ENCODE data around the gene C4BPB. TPM values are rescaled to one million over a fixed set of nuclear protein-coding genes. Genes with fewer than 3 reads are reported as not detected.

Gene C4BPB
- total and polyA plus RNA-seq, 2 donors (not counting 3 experiments of a cell fraction or from before 2014, with no cell fraction given) = not detected

DNA sequence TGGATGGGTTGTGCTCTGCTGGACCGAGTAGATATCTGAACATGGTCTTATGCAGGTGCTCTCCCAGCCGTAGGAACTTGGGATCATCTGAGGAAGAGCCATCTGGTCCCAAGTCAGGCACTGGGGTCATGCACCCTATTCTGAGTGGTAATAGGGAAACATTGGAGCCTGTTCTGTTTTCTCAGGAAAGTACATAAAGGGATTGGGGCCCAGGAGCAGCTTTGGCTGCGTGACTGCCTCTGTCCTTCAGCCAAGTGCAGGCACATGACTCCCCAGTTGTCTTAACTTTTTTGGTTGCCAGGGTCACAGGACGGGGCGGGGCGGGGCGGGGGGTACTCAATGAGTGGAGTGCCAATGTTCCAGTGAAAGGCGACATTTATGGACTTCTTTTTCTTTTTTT lies 24.1 kb upstream of the C4BPB start:
- DNase-seq (ENCODE audit: low read depth, low spot score) (no peak), FAIRE-seq (no peak)
- Histone ChIP-seq H3K4me1 (ENCODE audit: control insufficient read depth, extremely low read depth, insufficient read depth, low read length) (no peaks in the 10 kb centered on the region), H3K27me3 (ENCODE audit: control insufficient read depth in 2 of 2, insufficient read depth in 2 of 2, low read length in 2 of 2) (peaks cover 0 to 2% of the 10 kb centered on the region in 2 experiments), H3K9me3 (replicated peaks; ENCODE audit: control insufficient read depth, insufficient read depth, low read length) (no peaks in the 10 kb centered on the region), H3K36me3 (ENCODE audit: control insufficient read depth in 2 of 2, extremely low read depth in 1 of 2, insufficient read depth in 2 of 2, low read length in 2 of 2) (no peaks in the 10 kb centered on the region), H3K9me1 (replicated peaks; ENCODE audit: control insufficient read depth, extremely low read depth, insufficient read depth, low read length) (no peaks in the 10 kb centered on the region), H2AFZ (ENCODE audit: low read depth, low read length) (no peak overlapping the region), H3K79me2 (ENCODE audit: control insufficient read depth, insufficient read depth, low read length) (no peaks in the 10 kb centered on the region), H4K20me1 (replicated peaks; ENCODE audit: control insufficient read depth, extremely low read depth, insufficient read depth, low read length) (no peaks in the 10 kb centered on the region), H3K4me2 (ENCODE audit: insufficient read depth, low read length) (no peak overlapping the region), H3K4me3 (replicated peaks in 1 of 3; ENCODE audit: insufficient read depth in 1 of 3, low read depth in 1 of 3, low read length in 3 of 3) (no peak overlapping the region), H3K27ac (ENCODE audit: insufficient read depth, low read depth, low read length) (no peak overlapping the region), H3K9ac (replicated peaks; ENCODE audit: extremely low read depth, insufficient read depth, low read length) (no peak overlapping the region)
- intact Hi-C loops (cut with micrococcal nuclease) (no loop called here), dilution Hi-C loops (cut with MboI; ENCODE audit: extremely low pct_ligation_motif_present, low sequenced_read_pairs) (no loop called here)
- no peak for TF ChIP-seq POLR2AphosphoS5 (IDR thresholded peaks at IDR 0.05; ENCODE audit: insufficient read depth, low read depth, low read length)
- TF ChIP-seq POLR2A (IDR thresholded peaks at IDR 0.05; ENCODE audit: low read depth, low read length) = no peak
- TF ChIP-seq MAX (IDR thresholded peaks at IDR 0.05; ENCODE audit: insufficient read depth, insufficient read length) = no peak
- TF ChIP-seq JUN (IDR thresholded peaks at IDR 0.05; ENCODE audit: borderline replicate concordance, insufficient read depth, insufficient read length, low read depth) = no peak
- no peak for TF ChIP-seq GATA2 (IDR thresholded peaks at IDR 0.05; ENCODE audit: insufficient read depth, insufficient read length, low read depth, low read length)
- TF ChIP-seq MYC (IDR thresholded peaks at IDR 0.05; ENCODE audit: low read depth, low read length) = no peak
- TF ChIP-seq EZH2 (IDR thresholded peaks at IDR 0.05; ENCODE audit: borderline replicate concordance, low read depth, low read length, severe bottlenecking) = no peak
- TF ChIP-seq FOS (IDR thresholded peaks at IDR 0.05; ENCODE audit: borderline replicate concordance, insufficient read depth, low read length) = no peak
- TF ChIP-seq CTCF (IDR thresholded peaks at IDR 0.05; ENCODE audit: extremely low read depth in 1 of 2, insufficient read depth in 1 of 2, low read depth in 1 of 2, low read length in 2 of 2) = no peak
- POLR2A ChIA-PET = no interaction called here
- CTCF ChIA-PET = no interaction called here
- no TSS peak for BruUV-seq (replicated peaks)
